ENCODE measurements around the gene OGFOD3.

The OGFOD3 gene

DNA sequence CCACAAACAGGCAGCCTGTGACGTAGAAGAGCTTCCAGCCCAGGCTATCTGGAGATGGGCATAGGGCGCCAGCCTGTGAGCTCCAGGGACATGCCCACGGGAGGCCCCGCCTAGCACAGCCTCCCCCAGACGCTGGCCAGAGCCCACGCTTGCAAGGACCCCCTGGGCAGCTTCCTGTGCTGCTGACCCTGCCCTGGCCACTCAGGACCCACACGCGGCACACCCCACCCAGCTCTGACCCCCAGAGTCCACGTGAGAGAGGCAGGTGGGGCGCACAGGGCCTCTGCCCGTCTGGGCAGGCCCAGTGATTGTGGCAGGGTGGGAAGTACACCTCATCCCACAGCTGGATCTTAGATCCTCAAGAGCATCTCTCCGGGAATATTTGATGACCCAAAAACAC is 28.3 kb upstream of the OGFOD3 start:
- DNase-seq (ENCODE audit: low read depth), result no peak

DNA sequence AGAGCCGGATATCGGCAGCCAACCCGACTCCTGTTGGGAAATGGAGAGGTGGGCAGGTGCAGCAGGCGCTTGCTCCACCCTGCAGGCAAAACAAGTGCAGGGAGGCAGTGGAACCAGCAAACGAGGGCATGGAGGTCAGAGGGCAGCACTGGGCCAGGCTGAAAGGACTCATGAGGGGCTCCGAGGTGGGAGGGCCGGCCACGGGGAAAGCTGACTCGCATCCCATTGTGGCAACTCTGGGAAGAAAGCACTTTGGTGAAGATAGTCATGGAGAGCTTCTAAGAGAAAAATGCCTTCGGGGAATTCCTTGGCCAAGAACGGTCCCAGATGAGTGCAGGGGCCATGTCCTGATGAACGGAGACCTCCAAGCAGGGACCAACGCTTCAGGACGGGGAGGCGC is 27.7 kb upstream of the OGFOD3 start:
- DNase-seq (ENCODE audit: low read depth), result no peak

- DNase-seq (ENCODE audit: low read depth), result no peak
Observed at GRCh38 chr17:82445542-82445941, 27.2 kb upstream of the OGFOD3 start.

- no peak for DNase-seq (ENCODE audit: low read depth)
Observed at GRCh38 chr17:82444941-82445521, 26.6 kb upstream of the OGFOD3 start.

- DNase-seq (ENCODE audit: low read depth), result no peak
Observed at GRCh38 chr17:82444284-82444893, 26.0 kb upstream of the OGFOD3 start.

- no peak for DNase-seq (ENCODE audit: low read depth)
Observed at GRCh38 chr17:82443465-82444283, 25.3 kb upstream of the OGFOD3 start.

DNA sequence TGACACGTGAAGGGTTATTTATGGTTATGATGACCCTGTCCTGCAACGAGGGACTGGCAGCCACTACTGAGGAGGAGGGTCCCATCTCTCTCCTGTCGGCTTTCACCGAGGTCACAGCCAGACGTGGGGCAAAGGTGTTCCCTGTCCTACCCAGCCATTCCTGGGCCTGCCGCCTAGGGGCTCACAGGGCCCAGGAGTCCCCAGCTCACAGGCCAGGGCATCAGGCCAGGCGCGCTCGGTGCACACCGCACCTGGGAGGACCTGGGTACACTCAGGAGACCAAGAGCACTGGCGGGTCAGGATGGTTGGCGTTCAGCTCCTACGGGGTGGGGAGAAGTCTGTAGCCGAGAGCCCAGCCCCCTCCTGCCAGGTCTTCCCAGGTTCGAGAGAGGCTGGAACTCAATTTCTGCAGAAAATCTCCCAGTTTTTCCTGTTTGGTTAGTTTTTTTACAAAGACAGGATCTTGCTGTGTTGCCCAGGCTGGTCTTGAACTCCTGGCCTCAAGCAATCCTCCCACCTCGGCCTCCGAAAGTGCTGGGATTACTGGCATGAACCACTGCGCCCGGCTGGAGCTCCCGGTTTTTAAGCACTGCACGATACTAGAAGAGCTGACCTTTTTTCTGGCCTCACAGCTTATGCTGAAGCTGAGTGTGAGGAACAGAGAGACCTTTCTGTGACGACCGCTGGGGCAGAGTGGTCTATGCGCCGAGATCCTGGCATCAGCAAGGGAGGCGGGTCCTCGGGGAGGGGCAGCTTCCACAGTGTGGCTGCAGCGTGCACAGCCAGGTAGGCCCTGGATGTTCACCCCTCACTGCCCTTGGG is 24.5 kb upstream of the OGFOD3 start:
- no peak for DNase-seq (ENCODE audit: low read depth)

DNA sequence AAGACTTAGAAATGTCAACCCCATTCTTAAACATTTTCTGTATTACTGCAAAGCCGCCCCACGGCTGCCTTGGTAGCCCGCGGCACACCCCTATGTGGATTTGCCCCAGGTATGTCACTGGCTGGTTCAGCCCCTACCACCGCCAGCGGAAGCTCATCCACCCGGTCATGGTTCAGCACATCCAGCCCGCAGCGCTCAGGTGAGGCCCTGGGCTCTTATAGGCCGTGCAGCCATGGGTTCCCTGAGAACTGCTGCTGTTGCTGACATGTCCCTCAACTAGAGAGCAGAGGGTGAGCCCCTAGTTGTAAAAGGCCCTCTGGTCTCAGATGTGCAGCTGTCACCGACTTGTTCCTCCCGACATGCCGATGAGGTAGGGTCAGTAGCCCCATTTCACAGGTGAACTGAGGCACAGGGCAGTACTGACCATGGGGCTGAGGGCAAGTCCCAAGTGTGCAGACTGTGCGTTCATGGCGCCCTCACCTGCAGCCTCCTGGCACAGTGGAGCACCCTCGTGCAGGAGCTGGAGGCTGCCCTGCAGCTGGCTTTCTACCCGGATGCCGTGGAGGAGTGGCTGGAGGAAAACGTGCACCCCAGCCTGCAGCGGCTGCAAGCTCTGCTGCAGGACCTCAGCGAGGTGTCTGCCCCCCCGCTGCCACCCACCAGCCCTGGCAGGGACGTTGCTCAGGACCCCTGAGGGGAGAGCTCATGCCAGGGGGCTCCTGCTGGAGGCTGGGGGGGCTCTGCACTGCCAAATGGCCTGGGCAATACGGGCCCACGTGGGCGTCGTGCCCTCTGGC is 23.5 kb upstream of the OGFOD3 start:
- DNase-seq (ENCODE audit: low read depth), result no peak

DNA sequence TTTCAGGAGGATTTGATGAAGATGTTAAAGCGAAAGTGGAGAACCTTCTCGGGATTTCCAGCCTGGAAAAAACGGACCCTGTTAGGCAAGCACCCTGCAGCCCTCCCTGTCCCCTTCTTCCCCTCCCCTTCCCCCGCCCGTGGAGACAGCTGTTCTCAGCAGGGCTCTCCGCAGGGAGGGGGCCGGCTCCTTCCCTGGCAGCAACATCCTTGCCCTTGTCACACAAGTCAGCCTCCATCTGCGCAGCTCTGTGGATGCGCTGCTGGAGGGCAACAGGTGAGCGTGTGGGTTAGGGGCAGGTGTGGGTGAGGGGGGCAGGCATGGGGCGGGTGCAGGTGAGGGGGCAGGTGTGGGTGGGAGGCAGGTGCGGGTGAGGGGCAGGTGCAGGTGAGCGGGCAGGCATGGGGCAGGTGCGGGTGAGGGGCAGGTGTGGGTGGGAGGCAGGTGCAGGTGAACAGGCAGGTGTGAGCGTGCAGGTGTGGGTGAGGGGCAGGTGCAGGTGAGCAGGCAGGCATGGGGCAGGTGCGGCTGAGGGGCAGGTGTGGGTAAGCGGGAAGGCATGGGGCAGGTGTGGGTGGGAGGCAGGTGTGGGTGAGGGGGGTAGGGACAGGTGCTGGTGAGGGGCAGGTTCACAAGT is 22.7 kb upstream of the OGFOD3 start:
- DNase-seq (ENCODE audit: low read depth), result no peak

DNA sequence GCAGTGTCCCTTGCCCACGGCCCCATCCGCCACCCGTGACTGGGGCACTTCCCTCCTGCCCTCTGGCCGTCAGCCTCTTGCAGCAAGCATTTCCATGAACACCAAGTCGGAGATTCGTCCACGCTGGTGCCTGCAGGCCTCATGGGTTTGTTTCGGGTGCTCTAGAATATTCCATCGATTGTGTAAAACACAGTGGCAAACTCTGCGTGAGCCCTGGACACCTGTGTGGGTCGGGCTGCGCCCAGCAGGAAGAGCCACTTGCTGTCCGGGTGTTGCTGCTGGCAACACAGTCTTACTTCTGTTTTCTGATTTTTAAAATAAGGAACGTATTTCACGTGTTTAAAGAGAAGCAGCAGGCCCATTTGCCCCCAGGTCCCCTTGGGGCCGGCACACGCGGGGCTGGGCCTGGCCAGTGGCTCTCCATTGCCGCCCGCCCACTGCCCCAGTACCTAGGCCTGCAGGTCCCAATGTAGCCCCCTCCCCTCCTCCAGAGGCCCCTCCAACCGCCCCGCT is 22.1 kb upstream of the OGFOD3 start:
- no peak for DNase-seq (ENCODE audit: low read depth)

DNA sequence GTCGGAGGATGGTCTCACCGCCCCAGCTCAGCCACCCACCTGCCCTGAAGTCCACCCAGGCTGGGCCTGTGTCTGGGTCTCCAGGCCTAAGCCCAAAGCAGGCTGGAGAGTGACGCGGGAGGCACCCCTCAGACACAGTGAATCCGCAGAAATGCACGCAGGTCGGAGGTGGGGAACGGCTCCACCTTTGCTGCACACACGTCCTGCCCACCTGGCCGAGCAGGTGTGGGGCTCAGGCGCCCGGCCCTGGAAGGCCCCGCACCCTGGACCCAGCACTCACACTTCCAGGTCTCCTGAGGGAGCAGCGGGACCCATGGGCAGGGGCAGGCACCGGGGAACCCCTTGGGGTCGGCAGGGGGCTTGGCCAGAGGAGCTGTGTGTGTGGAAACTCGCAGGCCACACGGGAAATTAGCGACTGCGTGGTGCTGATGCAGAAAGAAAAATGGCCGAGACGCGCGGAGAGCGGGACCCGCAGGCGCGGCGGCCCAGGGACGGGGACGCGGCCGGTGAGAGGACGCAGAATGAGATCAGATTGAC is 21.5 kb upstream of the OGFOD3 start:
- DNase-seq (ENCODE audit: low read depth), result no peak

- DNase-seq (ENCODE audit: low read depth), result no peak
Observed at GRCh38 chr17:82439194-82439828, 20.9 kb upstream of the OGFOD3 start.

GRCh38 chr17:82438401-82439193 is 20.2 kb upstream of the OGFOD3 start:
- no peak for DNase-seq (ENCODE audit: low read depth)

- DNase-seq (ENCODE audit: low read depth), result no peak
Observed at GRCh38 chr17:82437325-82437668, 18.9 kb upstream of the OGFOD3 start.

GRCh38 chr17:82436601-82437324 is 18.4 kb upstream of the OGFOD3 start:
- no peak for DNase-seq (ENCODE audit: low read depth)

DNA sequence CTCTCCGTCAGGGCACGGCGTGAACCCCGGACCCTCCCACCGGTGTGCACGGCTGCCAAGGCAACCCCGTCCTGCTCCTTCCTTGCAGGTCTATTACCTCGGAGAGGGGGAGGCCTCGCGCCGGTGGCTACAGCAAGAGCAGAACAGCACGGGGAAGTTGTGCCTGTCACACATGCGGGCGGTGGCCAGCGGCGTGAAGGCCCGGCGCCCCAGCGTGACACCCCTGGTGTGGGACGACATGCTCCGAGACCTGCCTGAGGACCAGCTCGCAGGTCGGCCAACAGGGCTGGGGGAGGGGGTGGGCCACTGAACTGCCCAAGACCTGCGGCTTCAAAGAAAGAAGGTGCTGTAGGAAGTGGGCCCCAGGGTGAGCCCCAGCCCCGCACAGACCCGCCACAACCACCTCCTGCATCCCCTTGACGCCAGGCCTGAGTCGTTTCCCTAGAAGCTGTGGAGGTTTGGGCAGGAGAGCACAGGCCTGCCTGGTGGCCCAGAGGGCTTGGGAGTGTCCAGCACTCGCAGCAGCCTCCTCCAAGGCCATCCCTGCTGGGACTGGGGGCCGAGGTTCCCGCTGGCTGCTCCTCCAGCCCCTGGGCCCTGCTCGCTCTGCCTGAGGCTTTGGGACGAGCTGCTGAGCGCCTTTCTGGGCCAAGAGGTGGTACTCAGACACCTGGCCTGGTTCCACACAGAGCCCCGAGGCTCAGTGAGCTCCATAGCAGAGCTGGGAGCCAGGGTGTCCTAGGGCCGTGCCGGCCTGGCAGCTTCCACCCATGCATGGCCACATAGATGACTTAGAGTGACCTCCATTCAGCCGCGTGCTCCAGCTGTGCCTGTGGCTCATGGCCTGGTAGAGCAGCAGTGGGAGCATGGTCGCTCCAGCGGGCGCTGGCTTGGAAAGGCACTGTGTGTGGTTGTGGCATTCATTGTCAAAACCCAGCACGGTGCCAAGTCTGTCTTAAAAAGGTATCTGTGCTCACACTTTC is 17.5 kb upstream of the OGFOD3 start:
- no peak for DNase-seq (ENCODE audit: low read depth)

GRCh38 chr17:82435103-82435502 is 16.7 kb upstream of the OGFOD3 start:
- DNase-seq (ENCODE audit: low read depth), result no peak

- DNase-seq (ENCODE audit: low read depth), result no peak
Observed at GRCh38 chr17:82434216-82434565, 15.8 kb upstream of the OGFOD3 start.

All from HS-5 (cell line).